ENCODE data around the gene SH3RF3. TPM values are rescaled to one million over a fixed set of nuclear protein-coding genes. Genes with fewer than 3 reads are reported as not detected.

The SH3RF3 gene
- total and polyA plus RNA-seq, 10 of the 15 experiments (the other 5 are each of a cell fraction or from before 2014, with no cell fraction given), result 0.08 to 8.8 (median 2.3) TPM

GRCh38 chr2:109433486-109433885 is 304.5 kb downstream of the SH3RF3 start:
- intact Hi-C loops (cut with micrococcal nuclease; ENCODE audit: unreplicated experiment) (no loop called here), in situ Hi-C loops (cut with MboI) (no loop called here)
- no peak for ATAC-seq
- ChIA-PET POLR2A (no interaction called here), SMC1A (ENCODE audit: uncharacterized antibody, unreplicated experiment) (no interaction called here), RAD21 (ENCODE audit: unreplicated experiment) (no interaction called here), CTCF (no interaction called here)
- Histone ChIP-seq H3K27ac (ENCODE audit: control insufficient read depth, insufficient read depth) (no peak overlapping the region), H4K20me1 (ENCODE audit: control insufficient read depth, insufficient read depth) (no peaks in the 10 kb centered on the region), H3K27me3 (replicated peaks in 1 of 2; ENCODE audit: control insufficient read depth in 2 of 2, insufficient read depth in 2 of 2, low read length in 1 of 2) (no peaks in the 10 kb centered on the region), H2AFZ (ENCODE audit: control insufficient read depth, low read depth, low read length) (no peak overlapping the region), H3K36me3 (ENCODE audit: control insufficient read depth in 2 of 2, insufficient read depth in 2 of 2, low read length in 1 of 2) (no peaks in the 10 kb centered on the region), H3K79me2 (ENCODE audit: control insufficient read depth, insufficient read depth, low read length) (no peaks in the 10 kb centered on the region), H3K4me1 (ENCODE audit: control insufficient read depth, insufficient read depth, low read length) (no peaks in the 10 kb centered on the region), H3K4me3 (no peak overlapping the region), H3K4me2 (ENCODE audit: control insufficient read depth, insufficient read depth) (no peak overlapping the region), H3K9ac (ENCODE audit: control insufficient read depth, insufficient read depth, low read length) (no peak overlapping the region), H3K9me3 (replicated peaks; ENCODE audit: control insufficient read depth, insufficient read depth, low read length) (no peaks in the 10 kb centered on the region)
- no peak for FAIRE-seq
- no peak for DNase-seq (ENCODE audit: low read depth, low spot score)
- WGBS (ENCODE audit: insufficient coverage, insufficient replicate concordance, low lambda C conversion rate, missing lambda C conversion rate), result 46% methylated on average over 10 of the region's 10 CpGs
- BruUV-seq (replicated peaks), result no TSS peak
- TF ChIP-seq RELA (IDR thresholded peaks at IDR 0.05; ENCODE audit: borderline replicate concordance, partially characterized antibody) (no peak), IRF3 (IDR thresholded peaks at IDR 0.05) (no peak), ESRRA (IDR thresholded peaks at IDR 0.05; ENCODE audit: low read length) (no peak), ZNF622 (IDR thresholded peaks at IDR 0.05) (no peak), RFX5 (IDR thresholded peaks at IDR 0.05; ENCODE audit: low read depth, low read length) (no peak)

- Histone ChIP-seq H2AFZ (ENCODE audit: control insufficient read depth, low read depth, low read length) (no peak overlapping the region), H3K9ac (ENCODE audit: control insufficient read depth, insufficient read depth, low read length) (no peak overlapping the region), H4K20me1 (ENCODE audit: control insufficient read depth, insufficient read depth) (no peaks in the 10 kb centered on the region), H3K27ac (ENCODE audit: control insufficient read depth, insufficient read depth) (no peak overlapping the region), H3K4me2 (ENCODE audit: control insufficient read depth, insufficient read depth) (no peak overlapping the region), H3K9me3 (replicated peaks; ENCODE audit: control insufficient read depth, insufficient read depth, low read length) (no peaks in the 10 kb centered on the region), H3K27me3 (replicated peaks in 1 of 2; ENCODE audit: control insufficient read depth in 2 of 2, insufficient read depth in 2 of 2, low read length in 1 of 2) (no peaks in the 10 kb centered on the region), H3K4me1 (ENCODE audit: control insufficient read depth, insufficient read depth, low read length) (no peaks in the 10 kb centered on the region), H3K4me3 (no peak overlapping the region), H3K79me2 (ENCODE audit: control insufficient read depth, insufficient read depth, low read length) (no peaks in the 10 kb centered on the region), H3K36me3 (ENCODE audit: control insufficient read depth in 2 of 2, insufficient read depth in 2 of 2, low read length in 1 of 2) (no peaks in the 10 kb centered on the region)
- DNase-seq (ENCODE audit: low read depth, low spot score) (no peak), ATAC-seq (no peak), FAIRE-seq (no peak)
- in situ Hi-C loops (cut with MboI), result no loop called here
- SMC1A ChIA-PET (ENCODE audit: uncharacterized antibody, unreplicated experiment), result no interaction called here
- RAD21 ChIA-PET (ENCODE audit: unreplicated experiment), result no interaction called here
- intact Hi-C loops (cut with micrococcal nuclease; ENCODE audit: unreplicated experiment), result no loop called here
- no TSS peak for BruUV-seq (replicated peaks)
- POLR2A ChIA-PET, result no interaction called here
- 55% methylated on average over 10 of the region's 10 CpGs for WGBS (ENCODE audit: insufficient coverage, insufficient replicate concordance, low lambda C conversion rate, missing lambda C conversion rate)
- CTCF ChIA-PET, result no interaction called here
- TF ChIP-seq, protein P1, sequence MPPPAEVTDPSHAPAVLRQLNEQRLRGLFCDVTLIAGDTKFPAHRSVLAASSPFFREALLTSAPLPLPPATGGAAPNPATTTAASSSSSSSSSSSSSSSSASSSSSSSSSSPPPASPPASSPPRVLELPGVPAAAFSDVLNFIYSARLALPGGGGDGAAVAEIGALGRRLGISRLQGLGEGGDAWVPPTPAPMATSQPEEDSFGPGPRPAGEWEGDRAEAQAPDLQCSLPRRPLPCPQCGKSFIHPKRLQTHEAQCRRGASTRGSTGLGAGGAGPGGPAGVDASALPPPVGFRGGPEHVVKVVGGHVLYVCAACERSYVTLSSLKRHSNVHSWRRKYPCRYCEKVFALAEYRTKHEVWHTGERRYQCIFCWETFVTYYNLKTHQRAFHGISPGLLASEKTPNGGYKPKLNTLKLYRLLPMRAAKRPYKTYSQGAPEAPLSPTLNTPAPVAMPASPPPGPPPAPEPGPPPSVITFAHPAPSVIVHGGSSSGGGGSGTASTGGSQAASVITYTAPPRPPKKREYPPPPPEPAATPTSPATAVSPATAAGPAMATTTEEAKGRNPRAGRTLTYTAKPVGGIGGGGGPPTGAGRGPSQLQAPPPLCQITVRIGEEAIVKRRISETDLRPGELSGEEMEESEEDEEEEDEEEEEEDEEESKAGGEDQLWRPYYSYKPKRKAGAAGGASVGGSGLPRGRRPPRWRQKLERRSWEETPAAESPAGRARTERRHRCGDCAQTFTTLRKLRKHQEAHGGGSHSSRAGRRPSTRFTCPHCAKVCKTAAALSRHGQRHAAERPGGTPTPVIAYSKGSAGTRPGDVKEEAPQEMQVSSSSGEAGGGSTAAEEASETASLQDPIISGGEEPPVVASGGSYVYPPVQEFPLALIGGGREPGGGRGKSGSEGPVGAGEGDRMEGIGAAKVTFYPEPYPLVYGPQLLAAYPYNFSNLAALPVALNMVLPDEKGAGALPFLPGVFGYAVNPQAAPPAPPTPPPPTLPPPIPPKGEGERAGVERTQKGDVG (CRISPR knock-in tag; IDR thresholded peaks at IDR 0.05), result no peak
- TF ChIP-seq STAT1 (conservative IDR thresholded peaks at IDR 0.05), result no peak
- no peak for TF ChIP-seq SMAD1 (IDR thresholded peaks at IDR 0.05; ENCODE audit: low read depth, partially characterized antibody)
- TF ChIP-seq, protein P2, sequence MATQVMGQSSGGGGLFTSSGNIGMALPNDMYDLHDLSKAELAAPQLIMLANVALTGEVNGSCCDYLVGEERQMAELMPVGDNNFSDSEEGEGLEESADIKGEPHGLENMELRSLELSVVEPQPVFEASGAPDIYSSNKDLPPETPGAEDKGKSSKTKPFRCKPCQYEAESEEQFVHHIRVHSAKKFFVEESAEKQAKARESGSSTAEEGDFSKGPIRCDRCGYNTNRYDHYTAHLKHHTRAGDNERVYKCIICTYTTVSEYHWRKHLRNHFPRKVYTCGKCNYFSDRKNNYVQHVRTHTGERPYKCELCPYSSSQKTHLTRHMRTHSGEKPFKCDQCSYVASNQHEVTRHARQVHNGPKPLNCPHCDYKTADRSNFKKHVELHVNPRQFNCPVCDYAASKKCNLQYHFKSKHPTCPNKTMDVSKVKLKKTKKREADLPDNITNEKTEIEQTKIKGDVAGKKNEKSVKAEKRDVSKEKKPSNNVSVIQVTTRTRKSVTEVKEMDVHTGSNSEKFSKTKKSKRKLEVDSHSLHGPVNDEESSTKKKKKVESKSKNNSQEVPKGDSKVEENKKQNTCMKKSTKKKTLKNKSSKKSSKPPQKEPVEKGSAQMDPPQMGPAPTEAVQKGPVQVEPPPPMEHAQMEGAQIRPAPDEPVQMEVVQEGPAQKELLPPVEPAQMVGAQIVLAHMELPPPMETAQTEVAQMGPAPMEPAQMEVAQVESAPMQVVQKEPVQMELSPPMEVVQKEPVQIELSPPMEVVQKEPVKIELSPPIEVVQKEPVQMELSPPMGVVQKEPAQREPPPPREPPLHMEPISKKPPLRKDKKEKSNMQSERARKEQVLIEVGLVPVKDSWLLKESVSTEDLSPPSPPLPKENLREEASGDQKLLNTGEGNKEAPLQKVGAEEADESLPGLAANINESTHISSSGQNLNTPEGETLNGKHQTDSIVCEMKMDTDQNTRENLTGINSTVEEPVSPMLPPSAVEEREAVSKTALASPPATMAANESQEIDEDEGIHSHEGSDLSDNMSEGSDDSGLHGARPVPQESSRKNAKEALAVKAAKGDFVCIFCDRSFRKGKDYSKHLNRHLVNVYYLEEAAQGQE (IDR thresholded peaks at IDR 0.05; ENCODE audit: low read depth, low read length), result no peak
- TF ChIP-seq CBX3 (IDR thresholded peaks at IDR 0.05; ENCODE audit: borderline replicate concordance, low read depth), result no peak
- TF ChIP-seq IRF4 (IDR thresholded peaks at IDR 0.05; ENCODE audit: low read depth, low read length), result no peak
These were observed 304.9 kb downstream of the SH3RF3 start for GRCh38 chr2:109433926-109434325.

All from GM12878 (cell line).